PC-9 (cell line): ENCODE measurements around the gene CTNS. TPM values are rescaled to one million over a fixed set of nuclear protein-coding genes. Genes with fewer than 3 reads are reported as not detected.

Experiments
- BruUV-seq: library from RNA; stranded (reverse); fragments of 400-500 nt; replicated peaks from 2 replicates; lab custom pipeline; 2021; lab: Mats Ljungman, UMichigan
- CTCF ChIA-PET: fragments of 300-600 bp; sonication (Branson Sonifier 250); formaldehyde crosslinking; loops from one replicate; lab custom pipeline; 2022; ENCODE audit warnings: antibody characterized with exemption; lab: Charles Lee
- POLR2A ChIA-PET: fragments of 300-600 bp; sonication (Branson Sonifier 250); formaldehyde crosslinking; loops from one replicate; lab custom pipeline; 2022; ENCODE audit warnings: antibody characterized with exemption; ENCODE audit not compliant: unreplicated experiment; lab: Charles Lee
- DNase-seq, 2 experiments: peaks; one replicate each; pipeline versions ENCODE4 v3.0.0 to v3.0.0-alpha.2; 2015 to 2022; ENCODE audit warnings: mixed read lengths in 1 of 2
- H2AFZ ChIP-seq: fragments of 200-600 bp; sonication (generic); 2 replicates; pipeline ENCODE4 v1.8.1; 2017; ENCODE audit warnings: antibody characterized with exemption
- H3F3A ChIP-seq: fragments of 200-600 bp; sonication (generic); 2 replicates; pipeline ENCODE4 v1.8.1; 2017; ENCODE audit warnings: antibody characterized with exemption, mild to moderate bottlenecking, low read depth; ENCODE audit not compliant: insufficient read depth
- H3K27ac ChIP-seq: fragments of 200-600 bp; sonication (generic); 2 replicates; pipeline ENCODE4 v1.6.1; 2016; ENCODE audit warnings: mixed run types
- H3K27me3 ChIP-seq: fragments of 200-600 bp; sonication (generic); 2 replicates; pipeline ENCODE4 v1.6.1; 2016; ENCODE audit warnings: low read depth, mixed run types; ENCODE audit not compliant: insufficient read depth
- H3K36me3 ChIP-seq: fragments of 200-600 bp; sonication (generic); 2 replicates; pipeline ENCODE4 v1.6.1; 2016; ENCODE audit warnings: low read depth, mixed run types
- H3K4me1 ChIP-seq: fragments of 200-600 bp; sonication (generic); replicated peaks from 2 replicates; pipeline ENCODE4 v1.6.1; 2016; ENCODE audit warnings: mixed run types; ENCODE audit not compliant: insufficient read depth
- H3K4me2 ChIP-seq: fragments of 200-600 bp; sonication (generic); 2 replicates; pipeline ENCODE4 v1.6.1; 2017; ENCODE audit warnings: mixed run types
- H3K4me3 ChIP-seq: fragments of 200-600 bp; sonication (generic); 2 replicates; pipeline ENCODE4 v1.6.1; 2016; ENCODE audit warnings: mixed run types
- H3K79me2 ChIP-seq: fragments of 200-600 bp; sonication (generic); 2 replicates; pipeline ENCODE4 v1.6.1; 2017; ENCODE audit warnings: low read depth, mixed run types
- H3K9me2 ChIP-seq: fragments of 200-600 bp; sonication (generic); 2 replicates; pipeline ENCODE4 v1.8.1; 2017; ENCODE audit warnings: mild to moderate bottlenecking; ENCODE audit not compliant: insufficient read depth
- H3K9me3 ChIP-seq: fragments of 200-600 bp; sonication (generic); 2 replicates; pipeline ENCODE4 v1.8.1; 2016; ENCODE audit warnings: low read depth; ENCODE audit not compliant: insufficient read depth
- H4K20me1 ChIP-seq: fragments of 200-600 bp; sonication (generic); 2 replicates; pipeline ENCODE4 v1.8.1; 2017; ENCODE audit not compliant: insufficient read depth
- EZH2 ChIP-seq: fragments of 200-600 bp; sonication (generic); IDR thresholded peaks from 2 replicates; pipeline ENCODE4 v1.8.0; 2017; ENCODE audit warnings: antibody characterized with exemption, low read depth
- intact Hi-C: fragments of 100-400 bp; cut with micrococcal nuclease; formaldehyde crosslinking; loops from one replicate; pipeline ENCODE4 v1.10.0; 2022; ENCODE audit not compliant: unreplicated experiment
- total RNA-seq: library from RNA; stranded (reverse); gene quantifications from 2 replicates; pipeline ENCODE4 v1.2.3, GENCODE V29; 2021
- TF ChIP-seq, protein P1 (sequence below): fragments of 200-600 bp; sonication (generic); conservative IDR thresholded peaks from 2 replicates; pipeline ENCODE4 v1.6.1; 2017; ENCODE audit warnings: mixed run types, antibody characterized with exemption, mild to moderate bottlenecking, moderate library complexity

Gene CTNS
- total RNA-seq, 1 experiment from 2014 or later = 12.5 TPM

DNA sequence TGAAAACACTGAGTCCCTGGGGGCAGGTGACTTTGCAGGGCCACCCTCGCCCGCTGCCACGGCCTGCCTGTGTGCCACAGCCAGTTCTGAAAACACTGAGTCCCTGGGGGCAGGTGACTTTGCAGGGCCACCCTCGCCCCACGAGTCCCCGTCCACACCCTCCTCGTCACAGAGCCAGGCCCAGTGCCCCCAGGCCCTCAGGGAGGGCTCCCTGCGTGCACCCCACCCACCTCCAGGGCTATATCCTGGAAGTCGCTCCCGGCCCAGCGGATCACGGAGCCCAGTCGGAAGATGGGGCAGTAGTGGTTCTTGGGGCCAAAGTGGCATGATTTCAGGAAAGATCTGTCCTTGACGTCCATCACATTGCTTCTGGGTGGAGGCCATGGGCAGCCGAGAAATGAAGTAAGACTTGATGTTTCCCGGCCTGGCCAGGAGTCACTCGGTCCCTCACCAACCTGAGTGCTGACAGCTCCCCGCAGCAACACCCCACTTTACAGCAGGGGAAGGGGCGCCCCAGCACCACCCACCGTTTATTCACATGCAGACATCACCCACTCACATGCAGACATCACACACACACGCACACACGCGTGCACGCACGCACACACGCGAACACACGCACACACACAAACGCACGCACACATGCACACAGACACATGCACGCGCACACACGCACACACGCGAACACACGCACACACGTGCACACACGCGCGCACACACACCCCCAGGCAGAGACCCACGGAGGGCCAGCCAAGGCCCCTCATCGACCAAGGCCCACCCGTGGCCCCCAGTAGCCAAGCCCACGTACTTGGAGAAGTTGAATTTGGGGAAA, 52.9 kb downstream of the CTNS start:
- Histone ChIP-seq H3K9me2 (no peaks in the 10 kb centered on the region), H3K4me3 (no peak overlapping the region), H3K36me3 (no peaks in the 10 kb centered on the region), H3K79me2 (peaks cover 23% of the 10 kb centered on the region), H3K27ac (no peak overlapping the region), H3K4me2 (no peak overlapping the region), H3F3A (peaks cover 10% of the 10 kb centered on the region; the same call in 1 of the 2 replicates), H3K9me3 (no peaks in the 10 kb centered on the region), H3K4me1 (peaks cover 7% of the 10 kb centered on the region), H2AFZ (no peak overlapping the region), H4K20me1 (no peaks in the 10 kb centered on the region; the same call in 1 of the 2 replicates), H3K27me3 (no peaks in the 10 kb centered on the region)
- DNase-seq = no peak
- ChIA-PET CTCF (no interaction called here), POLR2A (no interaction called here)
- intact Hi-C loops = no loop called here
- no TSS peak for BruUV-seq
- no peak for TF ChIP-seq EZH2
- TF ChIP-seq, protein P1, sequence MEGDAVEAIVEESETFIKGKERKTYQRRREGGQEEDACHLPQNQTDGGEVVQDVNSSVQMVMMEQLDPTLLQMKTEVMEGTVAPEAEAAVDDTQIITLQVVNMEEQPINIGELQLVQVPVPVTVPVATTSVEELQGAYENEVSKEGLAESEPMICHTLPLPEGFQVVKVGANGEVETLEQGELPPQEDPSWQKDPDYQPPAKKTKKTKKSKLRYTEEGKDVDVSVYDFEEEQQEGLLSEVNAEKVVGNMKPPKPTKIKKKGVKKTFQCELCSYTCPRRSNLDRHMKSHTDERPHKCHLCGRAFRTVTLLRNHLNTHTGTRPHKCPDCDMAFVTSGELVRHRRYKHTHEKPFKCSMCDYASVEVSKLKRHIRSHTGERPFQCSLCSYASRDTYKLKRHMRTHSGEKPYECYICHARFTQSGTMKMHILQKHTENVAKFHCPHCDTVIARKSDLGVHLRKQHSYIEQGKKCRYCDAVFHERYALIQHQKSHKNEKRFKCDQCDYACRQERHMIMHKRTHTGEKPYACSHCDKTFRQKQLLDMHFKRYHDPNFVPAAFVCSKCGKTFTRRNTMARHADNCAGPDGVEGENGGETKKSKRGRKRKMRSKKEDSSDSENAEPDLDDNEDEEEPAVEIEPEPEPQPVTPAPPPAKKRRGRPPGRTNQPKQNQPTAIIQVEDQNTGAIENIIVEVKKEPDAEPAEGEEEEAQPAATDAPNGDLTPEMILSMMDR = no peak

DNA sequence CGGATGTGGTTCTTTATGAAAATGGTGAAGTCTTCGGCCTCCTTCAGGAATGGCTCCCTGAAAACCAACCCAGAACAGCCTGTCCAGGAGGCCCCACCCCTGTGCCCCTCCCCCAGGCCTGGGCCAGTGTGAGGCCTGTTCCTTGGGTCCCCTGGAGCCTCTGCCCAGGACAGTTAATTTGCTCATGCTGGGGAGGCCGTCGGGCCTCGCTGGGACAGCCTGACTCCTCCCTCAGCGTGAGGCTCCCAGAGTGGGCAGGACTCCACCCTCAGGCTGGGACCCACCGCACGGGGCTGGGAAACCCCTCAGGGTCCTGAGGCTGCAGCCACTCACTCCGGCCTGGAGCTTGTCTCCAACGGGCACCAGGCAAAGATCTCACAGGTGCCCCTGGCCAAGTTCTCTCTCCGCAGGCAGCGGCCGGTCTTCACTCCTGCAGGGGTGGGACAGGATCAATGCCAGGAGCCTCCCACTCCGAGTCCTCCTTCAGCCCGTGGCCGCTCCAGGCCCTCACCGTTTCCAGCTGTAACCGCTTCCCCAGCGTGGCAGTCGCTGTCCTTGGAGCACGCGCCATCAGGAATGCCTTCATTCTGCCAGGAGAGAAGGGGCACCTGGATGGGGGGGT, 53.6 kb downstream of the CTNS start:
- Histone ChIP-seq H3K4me2 (no peak overlapping the region), H3K27ac (no peak overlapping the region), H3K9me3 (no peaks in the 10 kb centered on the region), H4K20me1 (no peaks in the 10 kb centered on the region; the same call in 1 of the 2 replicates), H3K36me3 (no peaks in the 10 kb centered on the region), H3K4me1 (peaks cover 12% of the 10 kb centered on the region), H3K27me3 (no peaks in the 10 kb centered on the region), H3K4me3 (no peak overlapping the region), H2AFZ (no peak overlapping the region), H3K9me2 (no peaks in the 10 kb centered on the region), H3K79me2 (peaks cover 29% of the 10 kb centered on the region), H3F3A (peaks cover 10% of the 10 kb centered on the region; the same call in 1 of the 2 replicates)
- TF ChIP-seq EZH2 = no peak
- TF ChIP-seq, protein P1 = no peak
- ChIA-PET POLR2A (no interaction called here), CTCF (no interaction called here)
- intact Hi-C loops = no loop called here
- BruUV-seq = no TSS peak
- no peak for DNase-seq

DNA sequence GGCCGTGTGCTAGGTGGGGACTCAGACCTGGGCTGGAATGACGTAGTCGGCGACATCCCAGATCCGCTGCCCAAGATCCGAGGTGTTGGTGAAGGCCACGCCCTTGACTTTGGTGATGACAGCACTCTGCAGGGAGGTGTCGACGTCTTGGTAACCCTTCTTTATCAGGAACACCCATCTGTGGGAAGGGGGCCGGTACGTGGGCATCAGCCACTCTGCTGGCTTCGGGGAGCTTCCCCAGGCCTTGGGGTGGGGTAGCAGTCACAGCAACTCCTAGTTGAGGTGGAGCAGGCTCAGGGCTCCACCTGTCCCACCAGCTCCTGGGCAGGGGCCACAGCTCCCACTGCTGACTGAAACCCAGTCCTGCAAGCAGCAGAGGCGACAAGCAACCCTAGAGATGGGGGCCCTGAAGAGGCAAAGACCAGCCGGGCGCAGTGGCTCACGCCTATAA, 55.1 kb downstream of the CTNS start:
- Histone ChIP-seq H4K20me1 (no peaks in the 10 kb centered on the region; the same call in 1 of the 2 replicates), H3K27ac (no peak overlapping the region), H3K4me2 (no peak overlapping the region), H3K36me3 (no peaks in the 10 kb centered on the region), H2AFZ (no peak overlapping the region), H3K4me1 (peaks cover 12% of the 10 kb centered on the region), H3K9me3 (no peaks in the 10 kb centered on the region), H3K9me2 (no peaks in the 10 kb centered on the region), H3K4me3 (no peak overlapping the region), H3F3A (peaks cover 10% of the 10 kb centered on the region; the same call in 1 of the 2 replicates), H3K27me3 (no peaks in the 10 kb centered on the region), H3K79me2 (peaks cover 35% of the 10 kb centered on the region)
- CTCF ChIA-PET = no interaction called here
- TF ChIP-seq, protein P1 = no peak; the same call in 1 of the 2 replicates
- no peak for TF ChIP-seq EZH2
- BruUV-seq = no TSS peak
- POLR2A ChIA-PET = no interaction called here
- intact Hi-C loops = no loop called here
- DNase-seq = no peak
